ENCODE results near the gene CTNNAL1. TPM values are rescaled to one million over a fixed set of nuclear protein-coding genes. Genes with fewer than 3 reads are reported as not detected.
"Not testable (repeated sequence)": the region's sequence is repeated elsewhere in the genome, so short reads cannot be mapped to it uniquely, and the experiment has no call there.

The CTNNAL1 gene
- total RNA-seq, 1 donor from 2014 or later: 93.6 TPM

GRCh38 chr9:108933718-108934322 lies 79.5 kb downstream of the CTNNAL1 start, which contains the start of gene ELP1:
Gene ELP1 (minus strand): TSS chr9:108934124. CDS start chr9:108931146, 2,978 bp downstream.
- DNase-seq (ENCODE audit: low read depth): peak; percentile 97

- no peak for DNase-seq (ENCODE audit: low read depth)
Observed at GRCh38 chr9:108933231-108933717, 80.0 kb downstream of the CTNNAL1 start.

- no peak for DNase-seq (ENCODE audit: low read depth)
Observed at GRCh38 chr9:108928386-108928785, 84.9 kb downstream of the CTNNAL1 start.

GRCh38 chr9:108924466-108924865 lies 88.8 kb downstream of the CTNNAL1 start:
- DNase-seq (ENCODE audit: low read depth): no peak

- DNase-seq (ENCODE audit: low read depth): no peak
Observed at GRCh38 chr9:108921200-108921599, 92.1 kb downstream of the CTNNAL1 start.

GRCh38 chr9:108920401-108920800 lies 92.9 kb downstream of the CTNNAL1 start:
- DNase-seq (ENCODE audit: low read depth): not testable (repeated sequence)

- no peak for DNase-seq (ENCODE audit: low read depth)
Observed at GRCh38 chr9:108919517-108919916, 93.8 kb downstream of the CTNNAL1 start.

GRCh38 chr9:108913391-108913790 lies 99.9 kb downstream of the CTNNAL1 start:
- DNase-seq (ENCODE audit: low read depth): no peak

GRCh38 chr9:108911820-108912219 lies 101.5 kb downstream of the CTNNAL1 start:
- no peak for DNase-seq (ENCODE audit: low read depth)

- DNase-seq (ENCODE audit: low read depth): peak; percentile 3
Observed at GRCh38 chr9:108910914-108911313, 102.4 kb downstream of the CTNNAL1 start.

- DNase-seq (ENCODE audit: low read depth): no peak
Observed at GRCh38 chr9:108910402-108910801, 102.9 kb downstream of the CTNNAL1 start.

GRCh38 chr9:108905494-108905893 lies 107.8 kb downstream of the CTNNAL1 start:
- no peak for DNase-seq (ENCODE audit: low read depth)

GRCh38 chr9:108904161-108904560 lies 109.1 kb downstream of the CTNNAL1 start:
- DNase-seq (ENCODE audit: low read depth): no peak

- DNase-seq (ENCODE audit: low read depth): peak; percentile 6
Observed at GRCh38 chr9:108903420-108904103, 109.7 kb downstream of the CTNNAL1 start.

GRCh38 chr9:108900176-108900575 lies 113.1 kb downstream of the CTNNAL1 start:
- DNase-seq (ENCODE audit: low read depth): no peak

- not testable (repeated sequence) for DNase-seq (ENCODE audit: low read depth)
Observed at GRCh38 chr9:108899023-108899695, 114.1 kb downstream of the CTNNAL1 start.

- no peak for DNase-seq (ENCODE audit: low read depth)
Observed at GRCh38 chr9:108897324-108898096, 115.8 kb downstream of the CTNNAL1 start.

- no peak for DNase-seq (ENCODE audit: low read depth)
Observed at GRCh38 chr9:108894225-108894997, 118.9 kb downstream of the CTNNAL1 start.
